Panc1 (cell line): ENCODE data around the gene ASB11. TPM values are rescaled to one million over a fixed set of nuclear protein-coding genes. Genes with fewer than 3 reads are reported as not detected.

Source experiments
- ATAC-seq: fragments of 200-7000 bp; cut with Tn5 transposase; 2 replicates; pipeline ENCODE4 v1.9.1; 2020; ENCODE audit warnings: mild to moderate bottlenecking, moderate library complexity
- BruUV-seq: library from RNA; stranded (reverse); fragments of 400-500 nt; replicated peaks from 2 replicates; lab custom pipeline; 2021; lab: Mats Ljungman, UMichigan
- CTCF ChIA-PET: fragments of 300-600 bp; sonication (Branson Sonifier 250); formaldehyde crosslinking; loops from one replicate; lab custom pipeline; 2022; ENCODE audit warnings: antibody characterized with exemption; lab: Charles Lee
- POLR2A ChIA-PET: fragments of 300-600 bp; sonication (Branson Sonifier 250); formaldehyde crosslinking; loops from one replicate; lab custom pipeline; 2022; ENCODE audit warnings: antibody characterized with exemption; lab: Charles Lee
- DNase-seq: peaks from one replicate; pipeline ENCODE4 v3.0.0-alpha.2; 2010; ENCODE audit warnings: low read depth, low spot score
- H3K27ac ChIP-seq: 2 replicates; pipeline ENCODE4 v1.5.1; 2011; ENCODE audit warnings: mild to moderate bottlenecking, low read length, inconsistent platforms
- H3K27me3 ChIP-seq: fragments of 200-500 bp; sonication (Bioruptor generic); 2 replicates; pipeline ENCODE4 v1.6.0; 2014; ENCODE audit warnings: low read length, inconsistent platforms; ENCODE audit not compliant: control insufficient read depth, insufficient read depth
- H3K36me3 ChIP-seq: fragments of 200-500 bp; sonication (Bioruptor generic); 2 replicates; pipeline ENCODE4 v1.5.1; 2014; ENCODE audit warnings: inconsistent platforms, mild to moderate bottlenecking, low read length, moderate library complexity; ENCODE audit not compliant: control insufficient read depth, insufficient read depth
- H3K4me1 ChIP-seq: 2 replicates; pipeline ENCODE4 v1.5.1; 2011; ENCODE audit warnings: inconsistent platforms, mild to moderate bottlenecking, low read length, moderate library complexity; ENCODE audit not compliant: control insufficient read depth, insufficient read depth
- H3K4me3 ChIP-seq, 2 experiments: 2 replicates each; pipeline ENCODE4 v1.5.1; 2011 to 2012; ENCODE audit warnings: low read depth in 2 of 2, low read length in 2 of 2, mild to moderate bottlenecking in 2 of 2, inconsistent platforms in 1 of 2, moderate library complexity in 1 of 2
- H3K9me3 ChIP-seq: fragments of 200-500 bp; sonication (Bioruptor generic); 2 replicates; pipeline ENCODE4 v1.5.1; 2014; ENCODE audit warnings: low read depth, mild to moderate bottlenecking, inconsistent platforms, low read length, moderate library complexity; ENCODE audit not compliant: control insufficient read depth, insufficient read depth
- CTCF ChIP-seq: fragments of 450-650 bp; IDR thresholded peaks from 2 replicates; pipeline ENCODE4 v1.5.1; 2017; ENCODE audit warnings: mild to moderate bottlenecking
- POLR2AphosphoS5 ChIP-seq: IDR thresholded peaks from 2 replicates; pipeline ENCODE4 v1.6.1; 2012; ENCODE audit warnings: mild to moderate bottlenecking, low read depth, low read length, moderate library complexity
- REST ChIP-seq, 2 experiments: IDR thresholded peaks; 2 replicates each; pipeline ENCODE4 v1.6.1; 2011 to 2012; ENCODE audit warnings: low read depth in 2 of 2, control low read depth in 1 of 2, low read length in 1 of 2, mild to moderate bottlenecking in 1 of 2, moderate library complexity in 1 of 2; ENCODE audit not compliant: insufficient read depth in 1 of 2
- SIN3A ChIP-seq: IDR thresholded peaks from 2 replicates; pipeline ENCODE4 v1.6.1; 2012; ENCODE audit warnings: low read depth, mild to moderate bottlenecking, low read length, moderate library complexity, borderline replicate concordance; ENCODE audit not compliant: insufficient read depth
- TCF7L2 ChIP-seq: IDR thresholded peaks from 2 replicates; pipeline ENCODE4 v1.6.1; 2011; ENCODE audit warnings: mild to moderate bottlenecking, low read depth, low read length, inconsistent platforms
- in situ Hi-C: cut with HindIII; loops from 2 replicates; pipeline ENCODE4 v1.10.0; 2016; ENCODE audit warnings: low sequenced_read_pairs, low pct_unique_long_range_greater_than_20kb
- intact Hi-C: fragments of 100-400 bp; cut with micrococcal nuclease; formaldehyde crosslinking; loops from one replicate; pipeline ENCODE4 v1.10.0; 2022; ENCODE audit not compliant: unreplicated experiment
- total RNA-seq: library from RNA; stranded (reverse); gene quantifications from one replicate; pipeline ENCODE4 v1.2.1, GENCODE V29; 2021; ENCODE audit not compliant: unreplicated experiment

Gene ASB11
- total RNA-seq, 1 experiment from 2014 or later: not detected

- DNase-seq (no peak), ATAC-seq (no peak)
- TF ChIP-seq REST (IDR thresholded peaks at IDR 0.05; ENCODE audit: insufficient read depth in 1 of 2, low read depth in 2 of 2, low read length in 1 of 2) (no peak), POLR2AphosphoS5 (no peak), CTCF (no peak), TCF7L2 (no peak), SIN3A (no peak)
- Histone ChIP-seq H3K4me3 (no peak overlapping the region), H3K27me3 (no peaks in the 10 kb centered on the region), H3K36me3 (no peaks in the 10 kb centered on the region), H3K9me3 (no peaks in the 10 kb centered on the region), H3K4me1 (no peaks in the 10 kb centered on the region), H3K27ac (no peak overlapping the region)
- in situ Hi-C loops (no loop called here), intact Hi-C loops (no loop called here)
- ChIA-PET CTCF (no interaction called here), POLR2A (no interaction called here)
- no TSS peak for BruUV-seq
Observed at GRCh38 chrX:15292861-15293260, 22.6 kb downstream of the ASB11 start.

GRCh38 chrX:15277604-15278003 lies 37.8 kb downstream of the ASB11 start:
- Histone ChIP-seq H3K9me3 (no peaks in the 10 kb centered on the region), H3K4me3 (no peak overlapping the region), H3K4me1 (no peaks in the 10 kb centered on the region), H3K27me3 (no peaks in the 10 kb centered on the region), H3K27ac (no peak overlapping the region), H3K36me3 (no peaks in the 10 kb centered on the region)
- TF ChIP-seq POLR2AphosphoS5 (no peak), REST (IDR thresholded peaks at IDR 0.05; ENCODE audit: insufficient read depth in 1 of 2, low read depth in 2 of 2, low read length in 1 of 2) (no peak), SIN3A (no peak), CTCF (no peak), TCF7L2 (no peak)
- DNase-seq (no peak), ATAC-seq (no peak)
- intact Hi-C loops (no loop called here), in situ Hi-C loops (no loop called here)
- BruUV-seq: no TSS peak
- ChIA-PET POLR2A (no interaction called here), CTCF (no interaction called here)
